Measurements from ENCODE around the gene PEX19.

The PEX19 gene

DNA sequence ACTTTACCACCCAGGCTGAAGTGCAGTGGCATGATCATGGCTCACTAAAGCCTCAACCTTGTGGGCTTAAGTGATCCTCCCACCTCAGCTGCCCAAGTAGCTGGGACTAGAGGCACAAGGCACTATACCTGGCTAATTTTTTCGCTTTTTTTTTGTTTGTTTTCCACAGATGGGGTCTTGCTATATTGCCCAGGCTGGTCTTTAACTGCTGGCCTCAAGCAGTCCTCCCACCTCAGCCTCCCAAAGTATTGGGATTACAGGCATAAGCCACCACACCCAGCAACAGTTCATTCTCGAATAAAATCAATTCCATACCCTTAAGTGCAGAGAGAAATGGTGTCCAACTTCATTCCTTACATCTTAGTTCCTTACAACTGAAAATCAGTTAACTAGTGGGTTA, 47.4 kb downstream of the PEX19 start:
- Mint-ChIP-seq H3K27ac (no peak overlapping the region), H3K36me3 (ENCODE audit: low read depth) (peaks cover 52% of the 10 kb centered on the region), H3K4me3 (no peak overlapping the region), H3K4me1 (peaks cover 6% of the 10 kb centered on the region), H3K27me3 (no peaks in the 10 kb centered on the region), H3K9me3 (no peaks in the 10 kb centered on the region)
- ATAC-seq (no peak), DNase-seq (no peak)

DNA sequence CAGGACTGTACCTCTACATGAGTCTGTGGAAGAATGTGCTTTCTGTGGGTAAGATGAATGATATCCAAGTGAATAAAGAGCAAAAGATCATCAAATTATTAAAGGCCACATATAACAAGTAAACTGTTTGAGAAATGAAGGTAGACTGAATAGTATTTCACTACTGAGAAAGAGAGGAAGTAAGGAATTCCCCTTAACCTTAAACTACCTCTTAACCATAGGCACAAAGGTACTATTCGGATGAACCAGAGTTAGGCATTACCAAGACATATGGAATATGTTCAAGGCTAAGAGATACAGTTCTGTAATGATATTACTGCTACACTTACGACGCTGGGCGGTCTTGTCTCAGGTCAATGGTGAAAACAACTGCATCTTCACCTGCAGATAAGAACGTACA, 48.1 kb downstream of the PEX19 start:
- no peaks in the 10 kb centered on the region for H3K27me3 Mint-ChIP-seq
- DNase-seq (no peak), ATAC-seq (no peak)
- H3K4me3 Mint-ChIP-seq: no peak overlapping the region
- no peak overlapping the region for H3K27ac Mint-ChIP-seq
- H3K4me1 Mint-ChIP-seq: peaks cover 6% of the 10 kb centered on the region
- no peaks in the 10 kb centered on the region for H3K9me3 Mint-ChIP-seq
- H3K36me3 Mint-ChIP-seq (ENCODE audit: low read depth): peaks cover 52% of the 10 kb centered on the region

DNA sequence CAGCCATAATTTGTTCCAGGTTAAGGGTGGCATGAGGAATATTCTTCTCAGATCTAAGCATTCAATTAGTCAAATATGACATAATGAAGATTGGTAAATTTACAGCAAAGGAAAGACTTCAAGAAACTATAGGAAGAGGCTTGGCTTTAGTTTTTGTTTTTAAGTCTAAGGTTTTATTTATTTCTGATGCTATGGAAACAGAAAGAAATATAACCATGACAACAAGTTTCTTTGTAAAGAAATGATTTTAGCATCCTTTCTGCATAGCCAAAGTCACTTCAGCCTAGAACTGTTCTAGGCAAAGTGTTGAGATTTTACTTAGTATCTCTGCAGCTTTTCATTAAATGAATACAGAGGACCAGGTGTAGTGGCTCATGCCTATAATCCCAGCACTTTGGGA, 52.0 kb downstream of the PEX19 start:
- H3K4me1 Mint-ChIP-seq: peaks cover 6% of the 10 kb centered on the region
- no peak overlapping the region for H3K27ac Mint-ChIP-seq
- no peaks in the 10 kb centered on the region for H3K9me3 Mint-ChIP-seq
- H3K27me3 Mint-ChIP-seq: no peaks in the 10 kb centered on the region
- H3K36me3 Mint-ChIP-seq (ENCODE audit: low read depth): peaks cover 54% of the 10 kb centered on the region
- no peak overlapping the region for H3K4me3 Mint-ChIP-seq
- ATAC-seq (no peak), DNase-seq (no peak)

- peaks cover 47% of the 10 kb centered on the region for H3K36me3 Mint-ChIP-seq (ENCODE audit: low read depth)
- no peak overlapping the region for H3K27ac Mint-ChIP-seq
- H3K4me3 Mint-ChIP-seq: no peak overlapping the region
- DNase-seq (no peak), ATAC-seq (no peak)
- H3K4me1 Mint-ChIP-seq: no peaks in the 10 kb centered on the region
- H3K27me3 Mint-ChIP-seq: no peaks in the 10 kb centered on the region
- H3K9me3 Mint-ChIP-seq: no peaks in the 10 kb centered on the region
Measured at GRCh38 chr1:160228431-160228830, 56.5 kb downstream of the PEX19 start.

DNA sequence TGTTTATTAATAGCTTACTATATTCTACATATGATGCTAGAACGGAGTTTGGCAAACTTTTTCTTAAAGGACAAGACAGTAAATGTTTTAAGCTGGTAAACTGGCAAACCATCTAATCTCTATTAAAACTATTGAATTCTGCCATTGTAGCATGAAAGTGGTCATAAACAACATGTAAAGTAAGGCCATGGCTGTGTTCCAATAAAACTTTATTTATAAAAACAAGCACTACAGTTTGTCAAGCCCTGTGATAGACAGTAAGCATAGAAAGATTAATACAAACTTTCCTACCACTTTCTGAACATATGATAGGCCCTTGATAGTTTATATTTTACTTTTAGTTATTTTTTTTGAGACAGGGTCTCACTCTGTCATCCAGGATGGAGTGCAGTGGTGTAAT, 57.4 kb downstream of the PEX19 start:
- peaks cover 48% of the 10 kb centered on the region for H3K36me3 Mint-ChIP-seq (ENCODE audit: low read depth)
- DNase-seq (no peak), ATAC-seq (no peak)
- H3K9me3 Mint-ChIP-seq: no peaks in the 10 kb centered on the region
- H3K4me1 Mint-ChIP-seq: no peaks in the 10 kb centered on the region
- no peak overlapping the region for H3K4me3 Mint-ChIP-seq
- no peak overlapping the region for H3K27ac Mint-ChIP-seq
- H3K27me3 Mint-ChIP-seq: no peaks in the 10 kb centered on the region

GRCh38 chr1:160227034-160227433, 57.9 kb downstream of the PEX19 start:
- Mint-ChIP-seq H3K36me3 (ENCODE audit: low read depth) (peaks cover 49% of the 10 kb centered on the region), H3K27me3 (no peaks in the 10 kb centered on the region), H3K27ac (no peak overlapping the region), H3K4me1 (no peaks in the 10 kb centered on the region), H3K4me3 (no peak overlapping the region), H3K9me3 (no peaks in the 10 kb centered on the region)
- no peak for DNase-seq
- ATAC-seq: no peak
